ENCODE data around the gene PIK3C3.
"Not testable (repeated sequence)": the region's sequence is repeated elsewhere in the genome, so short reads cannot be mapped to it uniquely, and the experiment has no call there.

Gene PIK3C3

DNA sequence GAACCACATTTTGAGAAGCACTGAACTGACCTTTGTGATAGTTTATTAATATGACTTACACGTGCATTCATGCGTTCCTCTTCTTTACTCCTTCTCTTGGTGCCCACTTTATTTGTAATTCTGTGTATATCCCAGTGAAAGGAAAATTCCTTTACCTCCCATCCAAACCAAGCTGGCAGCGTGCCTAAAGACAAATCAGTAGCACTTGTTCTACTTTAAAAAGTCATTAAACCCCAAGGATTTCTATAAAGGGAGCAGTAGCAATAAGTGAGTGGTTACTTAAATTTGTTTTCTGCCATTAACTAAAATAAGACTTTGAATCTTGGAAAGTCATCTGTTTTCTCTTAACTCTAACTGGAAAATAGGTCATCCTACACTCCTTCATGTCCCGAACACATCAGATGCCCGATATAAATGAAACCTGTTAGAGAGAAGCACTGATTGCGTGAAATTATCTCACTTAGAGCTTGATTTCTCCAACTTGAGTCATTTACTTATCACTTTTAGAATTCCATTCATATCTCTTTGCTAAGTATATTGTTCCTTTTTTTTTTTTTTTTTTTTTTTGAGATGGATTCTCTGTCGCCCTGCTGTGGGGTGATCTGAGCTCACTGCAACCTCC, 10.7 kb downstream of the PIK3C3 start:
- no peak for DNase-seq (ENCODE audit: low read depth, low spot score)

DNA sequence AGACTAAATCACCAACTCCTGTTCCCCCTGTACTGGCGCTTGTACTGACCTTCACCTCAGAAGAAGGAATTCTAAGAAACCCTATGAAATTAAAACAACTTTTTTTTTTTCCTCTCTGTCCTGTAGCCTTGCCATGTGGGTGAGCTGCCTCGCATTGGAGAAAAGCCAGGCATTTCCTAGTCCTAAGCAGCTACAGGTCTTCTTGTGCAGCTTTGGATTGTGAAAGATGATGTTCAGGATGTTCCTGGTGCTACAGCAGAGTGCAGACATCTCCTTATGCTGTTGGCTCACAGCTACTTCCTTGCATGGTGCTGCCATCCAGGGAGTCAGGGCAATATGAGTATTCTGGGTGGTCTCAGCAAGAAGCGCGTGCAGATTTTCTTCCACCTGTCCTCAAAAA, 11.9 kb downstream of the PIK3C3 start:
- no peak for DNase-seq (ENCODE audit: low read depth, low spot score)

DNA sequence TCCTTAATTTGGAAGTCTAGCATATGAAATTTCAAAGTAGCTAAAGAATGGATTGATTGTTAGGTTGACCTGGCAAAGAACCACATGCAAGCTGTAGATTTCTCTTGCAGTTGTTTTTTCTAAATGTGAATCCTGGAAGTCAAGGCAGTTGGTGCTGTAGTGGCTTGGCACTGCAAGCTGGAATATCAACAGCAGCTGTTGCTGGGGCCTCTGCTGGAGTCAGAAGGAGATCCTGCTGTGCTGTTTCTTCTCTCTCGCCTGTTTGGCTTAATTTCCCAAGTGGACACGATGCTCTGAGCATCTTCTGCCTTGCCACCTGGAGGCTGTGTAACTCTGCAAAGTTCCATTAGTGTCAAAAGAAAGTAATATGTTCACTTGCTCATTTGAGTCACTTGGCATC, 12.6 kb downstream of the PIK3C3 start:
- DNase-seq (ENCODE audit: low read depth, low spot score), result no peak

DNA sequence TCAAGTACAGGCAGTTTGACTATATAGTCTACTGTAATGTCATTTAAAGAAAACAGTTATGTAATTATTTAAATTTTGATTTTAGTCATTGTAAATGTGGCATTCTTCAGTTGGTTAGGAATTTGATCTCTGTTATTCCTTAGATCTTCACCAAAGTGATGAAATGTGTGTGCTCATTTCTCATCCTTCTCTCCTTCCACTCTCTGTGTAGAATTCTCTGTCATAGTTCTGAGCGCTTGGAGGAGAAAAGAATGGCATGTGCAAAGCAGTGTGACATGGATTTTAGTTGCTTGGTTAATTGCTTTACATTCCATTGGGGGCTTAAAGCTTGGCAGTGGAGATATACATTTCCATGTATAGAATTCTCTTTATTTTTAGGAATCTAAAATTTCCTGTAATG, 14.8 kb downstream of the PIK3C3 start:
- no peak for DNase-seq (ENCODE audit: low read depth, low spot score)

DNA sequence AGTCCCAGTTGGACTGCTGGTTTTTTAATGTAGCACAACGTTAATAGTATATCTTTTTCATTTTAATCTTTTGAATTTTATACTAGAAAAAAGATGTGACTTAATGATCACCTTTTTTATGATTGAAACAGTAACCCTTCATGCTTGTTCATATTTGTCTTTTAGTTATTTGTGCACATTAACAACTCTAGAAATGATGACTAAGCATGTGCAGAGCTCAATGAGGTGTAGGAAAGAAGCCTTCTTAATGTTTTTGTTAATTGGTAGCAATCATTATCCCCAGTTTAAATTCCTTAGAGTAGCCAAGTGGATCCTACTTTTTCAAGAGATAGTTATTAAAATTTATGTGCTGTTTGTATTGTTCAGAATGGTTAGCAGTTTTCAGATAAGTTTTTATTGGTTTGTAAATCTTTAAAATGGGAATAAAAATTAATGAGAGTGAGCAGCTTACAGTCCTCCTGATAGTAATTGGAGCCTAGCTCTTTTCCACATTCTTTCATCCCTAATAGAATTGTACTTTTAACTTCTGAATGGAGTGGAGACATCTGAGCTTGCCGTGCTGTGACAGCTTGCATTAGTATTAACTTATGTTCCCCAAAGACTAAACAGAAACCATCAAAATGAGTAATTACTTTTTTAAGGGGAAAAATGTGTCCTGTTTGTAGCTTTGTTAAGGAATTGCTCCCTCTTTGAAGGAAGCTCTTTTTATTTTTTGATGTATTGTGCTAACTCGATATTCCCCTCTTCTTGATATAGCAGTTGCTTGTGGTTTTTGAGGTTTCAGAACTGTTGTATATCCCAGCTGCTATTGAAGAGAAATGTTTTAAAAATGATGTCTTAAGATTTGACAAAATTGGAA, 17.3 kb downstream of the PIK3C3 start:
- no peak for DNase-seq (ENCODE audit: low read depth, low spot score)

DNA sequence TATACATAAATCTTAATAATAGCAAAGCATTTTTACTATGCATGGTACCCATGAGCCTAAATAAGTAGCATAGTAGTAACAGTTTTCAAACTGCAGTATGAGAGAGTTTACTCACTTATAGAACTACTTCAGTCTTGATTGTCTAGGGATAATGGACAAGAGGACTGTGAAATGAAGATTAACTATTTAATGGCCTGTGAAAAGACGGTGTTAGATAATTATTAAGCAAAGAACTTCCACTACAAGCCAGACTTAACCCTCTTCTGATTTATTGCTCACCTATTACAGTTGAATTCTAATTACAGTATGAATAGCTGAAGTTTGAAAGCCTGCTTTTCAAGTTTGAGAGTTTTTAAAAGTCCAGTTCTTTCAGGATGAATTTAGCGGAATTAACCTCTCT, 18.9 kb downstream of the PIK3C3 start:
- DNase-seq (ENCODE audit: low read depth, low spot score), result no peak

DNA sequence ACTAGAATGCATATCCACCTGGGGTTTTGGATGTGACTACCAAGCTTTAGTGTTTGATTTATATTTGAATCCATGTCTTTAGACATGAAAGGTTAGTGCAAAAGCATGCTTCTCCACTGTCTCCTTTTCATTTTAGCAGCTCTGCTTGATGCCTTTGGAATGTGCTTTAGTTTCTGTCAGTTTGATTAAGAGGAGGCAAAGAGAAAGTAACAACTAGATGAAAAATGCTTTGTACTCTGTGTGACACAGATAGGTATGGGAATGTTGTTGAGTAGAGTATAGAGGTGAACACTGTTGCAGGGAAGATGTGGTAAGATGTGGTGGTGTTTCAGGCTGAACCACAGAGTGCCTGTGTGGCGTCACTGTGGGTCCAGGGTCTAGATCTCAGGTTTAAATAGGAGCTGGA, 19.8 kb downstream of the PIK3C3 start:
- DNase-seq (ENCODE audit: low read depth, low spot score), result no peak

DNA sequence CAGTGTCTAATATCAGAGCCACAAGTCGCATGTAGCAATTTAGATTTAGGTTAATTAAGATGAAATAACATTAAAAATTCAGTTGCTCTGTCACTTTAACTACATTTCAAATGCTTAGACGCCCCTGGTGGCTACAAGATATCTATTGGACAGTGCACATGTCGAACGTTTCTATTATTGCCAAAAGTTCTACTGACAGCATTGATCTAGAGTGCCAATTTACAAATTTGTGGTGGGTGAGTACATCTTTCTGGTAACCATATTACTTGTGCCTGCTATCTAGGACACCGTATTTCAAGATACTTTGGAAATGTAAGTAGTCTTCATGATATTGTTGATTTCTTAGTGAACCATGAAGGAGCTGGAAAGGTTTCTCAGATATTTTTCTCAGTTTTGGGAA, 20.2 kb downstream of the PIK3C3 start:
- no peak for DNase-seq (ENCODE audit: low read depth, low spot score)

DNA sequence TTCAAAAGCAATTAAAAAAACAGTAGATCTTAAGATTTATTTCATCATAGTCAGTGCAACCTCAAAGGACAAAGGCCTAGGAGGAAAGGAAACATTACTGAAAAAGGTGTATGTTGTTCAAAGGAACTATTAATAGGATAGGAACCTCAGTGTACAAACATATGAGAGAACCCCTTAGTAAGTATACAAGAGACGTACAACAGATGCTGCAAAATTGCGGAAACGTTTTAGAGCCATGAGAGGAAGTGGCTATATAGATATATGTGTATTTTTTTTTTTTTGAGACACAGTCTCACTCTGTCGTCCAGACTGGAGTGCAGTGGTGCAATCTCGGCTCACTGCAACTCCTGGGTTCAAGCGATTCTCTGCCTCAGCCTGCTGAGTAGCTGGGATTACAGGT, 22.2 kb downstream of the PIK3C3 start:
- DNase-seq (ENCODE audit: low read depth, low spot score), result no peak

DNA sequence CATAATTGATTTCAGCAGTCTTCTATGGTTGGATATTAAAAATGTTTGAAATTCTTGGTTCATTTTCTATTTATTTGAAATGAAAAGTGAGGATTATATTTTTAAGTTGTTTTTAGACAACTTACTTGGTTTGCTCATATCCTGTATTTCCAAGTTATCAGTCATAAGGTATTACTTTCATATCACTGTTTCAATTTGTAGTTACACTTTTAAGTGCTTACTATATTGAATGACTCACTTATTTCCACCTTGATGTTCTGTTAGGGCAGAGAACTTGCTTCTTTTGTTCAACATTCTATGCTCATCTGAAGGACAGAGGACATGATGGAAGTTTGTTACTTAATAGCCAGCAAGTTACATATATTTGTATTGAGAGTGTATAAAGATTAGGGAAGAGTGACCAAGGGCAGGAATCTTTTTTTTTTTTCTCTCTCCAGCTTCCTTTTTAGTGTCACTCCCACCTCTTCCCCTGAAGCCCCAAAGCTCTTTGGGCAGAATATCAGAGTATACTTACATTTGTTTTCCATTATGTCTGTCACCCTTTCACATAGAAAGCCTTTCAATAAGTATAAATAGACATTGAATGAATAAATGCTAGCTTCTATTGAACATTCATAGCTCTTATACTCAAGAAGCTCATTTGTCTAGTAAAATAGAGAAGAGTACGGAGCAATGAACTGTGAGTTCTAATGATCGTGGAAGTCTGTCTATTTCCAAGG, 28.1 kb downstream of the PIK3C3 start:
- DNase-seq (ENCODE audit: low read depth, low spot score), result no peak

DNA sequence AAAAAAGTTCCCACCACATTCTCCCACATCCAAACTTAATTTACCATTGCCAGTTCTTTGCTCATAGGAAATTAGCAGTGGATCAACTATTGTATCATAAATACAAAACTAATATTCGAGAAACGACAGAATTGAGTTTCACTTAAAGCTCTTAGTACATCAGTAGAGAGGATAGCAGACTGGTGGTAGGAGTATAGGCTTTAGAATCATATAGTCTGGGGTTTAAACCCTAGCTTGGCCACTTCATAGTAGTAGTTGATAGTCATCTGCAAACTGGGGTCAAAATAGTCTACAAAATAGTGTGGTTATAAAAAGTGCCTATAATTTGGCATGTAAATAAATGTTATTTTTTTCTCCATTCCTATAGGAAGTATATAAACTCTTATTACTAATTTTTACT, 30.9 kb downstream of the PIK3C3 start:
- no peak for DNase-seq (ENCODE audit: low read depth, low spot score)

DNA sequence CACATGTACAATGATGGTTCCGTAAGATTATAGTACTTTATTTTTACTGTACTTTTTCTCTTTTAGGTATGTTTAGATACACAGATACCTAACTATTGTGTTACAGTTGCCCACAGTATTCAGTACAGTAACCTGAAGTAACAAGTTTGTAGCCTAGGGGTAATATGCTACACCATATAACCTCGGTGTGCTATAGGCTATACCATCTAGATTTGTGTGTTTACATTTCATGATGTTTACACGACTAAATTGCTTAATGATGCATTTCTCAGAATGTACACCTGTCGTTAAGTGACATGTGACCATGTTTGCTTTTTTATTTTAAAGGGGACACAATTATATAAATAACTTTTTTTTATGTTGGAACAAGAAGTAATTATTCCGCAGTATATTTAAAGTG, 34.5 kb downstream of the PIK3C3 start:
- no peak for DNase-seq (ENCODE audit: low read depth, low spot score)

DNA sequence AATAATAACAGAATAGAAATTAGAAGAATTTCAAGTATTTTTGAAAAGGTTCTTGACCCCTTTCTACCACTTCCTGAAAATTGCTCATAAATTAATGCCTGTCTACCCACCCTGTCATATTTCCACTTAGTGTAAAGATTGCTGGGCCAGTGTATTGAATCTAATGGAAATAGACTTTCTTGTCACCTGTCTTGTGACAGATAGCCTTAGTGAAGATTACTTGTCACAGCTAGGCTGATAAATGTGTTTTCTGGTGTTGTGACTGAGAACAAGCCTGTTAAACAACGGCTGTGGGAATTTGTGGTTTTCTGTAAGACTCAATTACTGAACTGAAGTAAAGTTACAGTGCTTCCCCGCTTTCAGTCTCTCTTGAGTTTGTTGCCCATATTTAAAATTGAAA, 37.0 kb downstream of the PIK3C3 start:
- no peak for DNase-seq (ENCODE audit: low read depth, low spot score)

DNA sequence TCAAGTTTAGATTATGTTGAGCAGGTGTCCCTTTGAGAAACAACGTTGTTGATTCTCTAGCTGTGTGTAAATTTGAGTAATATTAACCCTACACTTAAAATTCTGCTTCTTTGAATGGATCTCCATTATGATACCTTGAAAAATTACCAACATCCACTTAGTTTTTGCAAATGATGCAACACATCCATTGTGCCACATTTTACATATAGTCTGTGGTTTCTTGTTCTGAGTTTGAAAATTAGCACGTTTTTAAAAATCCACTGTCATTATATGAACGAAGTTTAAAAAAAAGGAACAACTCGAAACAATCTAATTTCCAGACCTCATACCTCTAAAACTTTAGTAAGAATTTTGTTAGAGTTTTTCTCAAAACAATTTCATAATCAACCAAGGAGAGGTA, 37.7 kb downstream of the PIK3C3 start:
- no peak for DNase-seq (ENCODE audit: low read depth, low spot score)

DNA sequence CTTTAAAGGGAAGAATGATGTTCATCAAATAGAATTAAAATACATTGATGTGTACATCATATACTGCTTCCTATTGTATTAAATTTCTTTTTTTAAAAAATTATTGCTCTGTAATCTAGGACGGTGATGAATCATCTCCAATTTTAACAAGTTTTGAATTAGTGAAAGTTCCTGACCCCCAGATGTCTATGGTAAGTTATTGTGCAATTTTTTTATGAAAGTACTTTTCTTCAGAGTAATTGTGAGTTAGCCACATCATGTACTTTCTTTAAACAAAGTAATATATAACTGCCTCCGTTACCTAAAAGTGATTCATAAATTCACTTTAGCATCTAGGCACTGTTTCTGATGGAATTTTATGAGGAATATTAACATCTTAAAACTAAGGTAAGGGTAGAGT, 38.1 kb downstream of the PIK3C3 start:
- DNase-seq (ENCODE audit: low read depth, low spot score), result no peak

DNA sequence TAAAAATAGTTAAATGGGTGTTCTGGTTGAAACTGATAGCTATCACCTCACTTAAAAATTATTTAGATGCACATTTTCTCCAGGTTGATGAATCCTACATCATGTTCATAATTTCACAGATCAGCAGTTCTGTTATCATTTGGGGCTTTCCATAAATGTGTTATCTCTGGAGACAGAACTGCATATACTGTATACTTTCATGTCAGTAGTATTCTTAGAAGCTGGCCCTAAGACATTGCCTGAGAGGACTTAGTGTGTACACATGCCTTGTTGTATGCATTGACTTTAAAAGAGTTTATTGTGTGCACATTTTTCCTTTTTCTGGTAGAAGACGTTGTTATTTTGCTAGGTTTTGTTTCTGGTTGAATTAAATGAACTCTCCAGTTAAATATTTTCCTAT, 41.0 kb downstream of the PIK3C3 start:
- no peak for DNase-seq (ENCODE audit: low read depth, low spot score)

DNA sequence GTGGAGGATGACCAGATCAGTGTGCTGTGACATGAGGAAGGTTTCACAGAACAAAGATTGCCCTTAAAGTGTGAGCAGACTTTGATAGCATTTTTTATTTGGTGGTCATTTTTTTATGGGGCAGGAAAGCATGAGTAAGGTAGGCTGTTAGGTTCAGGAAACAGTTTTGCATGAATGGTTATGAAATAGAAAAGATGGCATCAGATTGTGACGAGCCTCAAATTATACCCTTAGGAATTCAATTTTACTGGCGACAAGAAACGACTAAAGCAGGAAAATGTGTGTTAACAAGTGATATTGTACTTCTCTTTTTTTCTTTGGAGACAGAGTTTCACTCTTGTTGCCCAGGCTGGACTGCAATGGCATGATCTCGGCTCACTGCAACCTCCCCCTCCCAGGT, 44.7 kb downstream of the PIK3C3 start:
- DNase-seq (ENCODE audit: low read depth, low spot score), result no peak

DNA sequence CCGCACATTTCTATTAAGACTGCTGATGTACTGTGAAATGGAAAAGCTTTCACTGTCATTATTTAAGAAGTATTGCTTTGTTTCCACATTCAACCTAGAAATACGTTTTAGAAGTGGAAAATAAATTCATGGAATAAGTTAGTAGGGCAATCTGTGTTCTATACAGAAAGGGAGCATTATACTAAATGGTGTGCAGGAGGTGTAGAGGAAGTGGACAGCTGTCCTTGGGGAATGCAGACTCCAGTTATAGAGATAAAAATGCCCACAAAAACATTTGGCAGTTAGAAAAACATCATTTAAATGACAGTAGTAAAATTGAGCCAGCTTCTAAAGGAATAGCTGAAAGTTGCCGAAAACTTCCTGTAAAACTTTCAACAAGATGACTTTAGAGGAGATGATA, 46.8 kb downstream of the PIK3C3 start:
- no peak for DNase-seq (ENCODE audit: low read depth, low spot score)

DNA sequence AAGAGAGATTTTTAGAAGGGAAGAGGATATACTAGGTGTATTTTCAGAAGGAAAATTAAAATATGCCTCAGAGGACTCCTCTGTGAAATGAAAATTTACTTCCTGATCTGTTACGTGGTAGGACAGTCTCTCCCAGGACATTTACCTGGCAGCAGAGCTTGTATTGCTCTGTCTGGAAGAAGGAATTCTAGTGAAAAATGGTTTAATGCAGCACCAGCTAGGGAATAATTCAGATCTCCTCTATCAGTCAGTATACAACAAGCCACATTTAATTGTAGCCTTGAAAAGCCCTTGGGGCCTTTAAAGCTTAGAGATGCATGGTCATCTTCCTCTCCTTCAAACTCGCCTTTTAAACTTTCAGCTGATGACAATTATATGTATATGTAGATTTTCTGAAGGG, 49.6 kb downstream of the PIK3C3 start:
- DNase-seq (ENCODE audit: low read depth, low spot score), result no peak

DNA sequence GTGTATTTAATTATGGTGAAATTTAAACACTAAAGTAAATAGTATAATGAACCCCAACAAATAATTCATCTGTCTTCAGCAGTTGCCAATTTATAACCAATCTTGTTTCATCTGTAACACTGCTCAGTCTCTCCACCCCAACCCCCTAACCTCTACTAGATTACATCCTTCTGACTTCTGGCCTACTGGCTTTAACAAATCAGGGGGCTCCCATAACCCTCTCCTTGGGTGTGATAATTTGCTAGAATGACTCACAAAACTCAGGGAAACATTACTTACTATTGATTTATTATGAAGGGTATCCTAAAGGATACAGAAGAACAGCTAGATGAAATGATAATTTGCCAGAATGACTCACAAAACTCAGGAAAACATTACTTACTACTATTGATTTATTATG, 50.7 kb downstream of the PIK3C3 start:
- no peak for DNase-seq (ENCODE audit: low read depth, low spot score)

DNA sequence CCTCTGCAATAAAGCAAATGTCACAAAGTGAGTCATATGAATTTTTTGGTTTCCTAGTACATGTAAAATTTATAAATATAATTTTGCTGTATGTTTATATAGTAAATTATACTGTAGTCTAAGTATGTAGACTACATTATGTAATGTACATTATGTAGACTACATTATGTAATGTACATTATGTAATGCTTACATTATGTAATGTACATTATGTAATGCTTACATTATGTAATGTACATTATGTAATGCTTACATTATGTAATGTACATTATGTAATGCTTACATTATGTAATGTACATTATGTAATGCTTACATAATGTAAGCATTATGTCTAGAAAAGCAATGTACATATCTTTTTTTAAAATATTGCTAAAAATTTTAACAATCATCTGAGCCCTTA, 54.4 kb downstream of the PIK3C3 start:
- not testable (repeated sequence) for DNase-seq (ENCODE audit: low read depth, low spot score)

DNA sequence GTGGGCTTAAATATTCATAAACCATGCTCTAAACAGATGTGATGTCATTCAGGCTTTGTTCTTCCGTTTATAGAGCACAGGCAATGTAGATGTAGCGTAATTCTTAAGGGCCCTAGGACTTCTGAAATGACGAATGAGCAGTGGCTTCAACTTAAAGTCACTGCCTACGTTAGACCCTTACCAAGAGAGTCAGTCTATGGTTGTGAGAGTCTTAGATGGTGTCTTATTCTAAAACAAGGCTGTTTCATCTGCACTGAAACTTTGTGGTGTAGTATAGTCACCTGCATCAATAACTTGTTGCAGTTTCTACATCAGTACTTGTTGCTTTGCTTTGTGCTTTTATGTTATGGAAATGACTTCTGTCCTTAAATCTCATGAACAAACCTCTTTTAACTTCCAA, 56.0 kb downstream of the PIK3C3 start:
- no peak for DNase-seq (ENCODE audit: low read depth, low spot score)

DNA sequence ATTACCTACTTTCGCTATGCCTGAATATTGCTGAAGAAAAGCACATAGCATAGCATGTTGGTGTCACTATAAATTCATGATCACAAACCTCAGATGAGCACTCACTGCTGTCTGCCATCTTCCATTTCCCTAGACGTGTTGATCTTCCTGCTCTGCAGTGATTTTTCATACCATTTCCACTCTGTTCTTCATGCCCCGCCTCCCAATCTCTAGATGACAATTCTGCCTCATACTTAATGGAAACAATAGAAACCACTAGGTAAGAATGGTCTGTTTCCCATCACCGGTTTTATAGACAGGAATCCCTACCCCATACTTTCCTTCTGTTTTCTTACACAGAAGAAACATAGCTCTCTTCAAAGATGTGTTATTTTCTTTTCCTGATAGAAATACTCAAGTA, 63.8 kb downstream of the PIK3C3 start:
- no peak for DNase-seq (ENCODE audit: low read depth, low spot score)

Measured in brain pericyte (primary cell).